Astrocyte of the spinal cord (primary cell): ENCODE data around the gene RBM12.

Experiments used
- DNase-seq: peaks from one replicate; pipeline ENCODE4 v3.0.0; 2011; ENCODE audit warnings: low read depth, low spot score
- H3K4me3 ChIP-seq: 2 replicates; pipeline ENCODE4 v1.5.1; 2011; ENCODE audit warnings: low read depth, mild to moderate bottlenecking, low read length, moderate library complexity
- in situ Hi-C: cut with HindIII; loops from 2 replicates; pipeline ENCODE4 v1.10.0; 2017; ENCODE audit warnings: low sequenced_read_pairs
- TF ChIP-seq, protein P1 (sequence below): IDR thresholded peaks from 2 replicates; pipeline ENCODE4 v1.5.1; 2012; ENCODE audit warnings: low read depth, mild to moderate bottlenecking, low read length, inconsistent platforms

Gene RBM12

GRCh38 chr20:35610833-35611427 is 53.8 kb downstream of the RBM12 start:
- TF ChIP-seq, protein P1, sequence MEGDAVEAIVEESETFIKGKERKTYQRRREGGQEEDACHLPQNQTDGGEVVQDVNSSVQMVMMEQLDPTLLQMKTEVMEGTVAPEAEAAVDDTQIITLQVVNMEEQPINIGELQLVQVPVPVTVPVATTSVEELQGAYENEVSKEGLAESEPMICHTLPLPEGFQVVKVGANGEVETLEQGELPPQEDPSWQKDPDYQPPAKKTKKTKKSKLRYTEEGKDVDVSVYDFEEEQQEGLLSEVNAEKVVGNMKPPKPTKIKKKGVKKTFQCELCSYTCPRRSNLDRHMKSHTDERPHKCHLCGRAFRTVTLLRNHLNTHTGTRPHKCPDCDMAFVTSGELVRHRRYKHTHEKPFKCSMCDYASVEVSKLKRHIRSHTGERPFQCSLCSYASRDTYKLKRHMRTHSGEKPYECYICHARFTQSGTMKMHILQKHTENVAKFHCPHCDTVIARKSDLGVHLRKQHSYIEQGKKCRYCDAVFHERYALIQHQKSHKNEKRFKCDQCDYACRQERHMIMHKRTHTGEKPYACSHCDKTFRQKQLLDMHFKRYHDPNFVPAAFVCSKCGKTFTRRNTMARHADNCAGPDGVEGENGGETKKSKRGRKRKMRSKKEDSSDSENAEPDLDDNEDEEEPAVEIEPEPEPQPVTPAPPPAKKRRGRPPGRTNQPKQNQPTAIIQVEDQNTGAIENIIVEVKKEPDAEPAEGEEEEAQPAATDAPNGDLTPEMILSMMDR, result no peak
- H3K4me3 ChIP-seq, result no peak overlapping the region
- in situ Hi-C loops, result no loop called here
- no peak for DNase-seq

DNA sequence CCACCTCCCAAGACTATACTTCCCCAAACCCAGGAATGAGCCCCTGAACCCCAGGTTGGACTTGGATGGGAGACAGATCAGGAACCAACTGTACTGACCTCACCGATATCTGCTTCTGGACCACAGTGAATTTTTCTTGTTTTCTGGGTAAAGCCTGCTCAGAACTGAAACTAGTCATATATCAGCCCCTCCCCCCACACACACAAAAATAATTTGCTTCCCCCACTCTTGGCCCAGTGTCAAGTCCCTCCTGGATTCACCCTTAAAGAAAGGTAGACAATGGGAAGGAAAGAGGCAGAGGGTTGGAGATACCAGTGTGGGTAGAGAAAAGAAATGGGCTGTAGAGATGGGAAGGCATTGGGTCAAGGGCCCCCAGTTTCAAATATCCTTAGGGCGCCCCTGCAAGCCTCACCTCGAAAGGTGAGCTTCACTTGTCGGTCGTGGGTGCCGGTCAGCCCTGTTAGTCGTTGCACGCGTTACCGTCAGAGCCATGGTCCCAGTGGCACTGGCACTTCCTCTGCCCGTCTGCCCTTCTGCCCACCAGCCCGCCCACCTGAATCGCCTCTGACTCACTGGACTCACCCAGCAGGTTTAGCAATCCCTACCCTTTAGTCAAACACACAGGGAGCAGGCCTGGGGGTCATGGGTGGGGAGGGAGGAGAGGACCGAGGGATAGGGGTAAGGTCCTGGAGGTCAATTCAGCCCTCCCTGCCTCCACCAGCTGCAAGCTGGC is 57.5 kb downstream of the RBM12 start:
- TF ChIP-seq, protein P1, result no peak
- no peak overlapping the region for H3K4me3 ChIP-seq
- no peak for DNase-seq
- in situ Hi-C loops, result no loop called here

DNA sequence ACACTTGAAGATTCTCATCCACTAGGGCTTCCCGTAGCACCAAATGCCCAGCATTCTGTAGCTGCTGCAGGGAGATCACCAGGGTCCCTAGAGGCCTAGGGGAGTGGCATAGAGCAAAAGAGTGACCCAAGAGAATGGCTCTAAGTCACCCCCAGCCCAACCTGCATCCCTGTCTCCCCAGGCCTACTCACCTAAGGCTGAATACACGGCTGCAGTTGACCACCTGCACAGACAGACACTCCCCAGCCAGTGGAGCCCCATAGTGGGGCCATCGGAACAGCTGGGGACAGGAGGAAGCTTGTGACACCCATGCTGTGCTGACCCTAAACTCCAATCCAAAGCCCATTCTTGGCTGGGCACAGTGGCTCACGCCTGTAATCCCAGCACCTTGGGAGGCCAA is 58.6 kb downstream of the RBM12 start:
- DNase-seq, result no peak
- TF ChIP-seq, protein P1, result no peak
- H3K4me3 ChIP-seq, result no peak overlapping the region
- in situ Hi-C loops, result no loop called here

- no peak for DNase-seq
- in situ Hi-C loops, result no loop called here
- TF ChIP-seq, protein P1, result peak; percentile 50
- H3K4me3 ChIP-seq, result no peak overlapping the region
These were observed 60.3 kb downstream of the RBM12 start for GRCh38 chr20:35604449-35604747.

GRCh38 chr20:35603695-35604448 is 60.8 kb downstream of the RBM12 start:
- DNase-seq, result no peak
- TF ChIP-seq, protein P1, result no peak
- in situ Hi-C loops, result no loop called here
- H3K4me3 ChIP-seq, result no peak overlapping the region

- no peak for DNase-seq
- TF ChIP-seq, protein P1, result no peak
- in situ Hi-C loops, result no loop called here
- H3K4me3 ChIP-seq, result no peak overlapping the region
These were observed 61.7 kb downstream of the RBM12 start for GRCh38 chr20:35602851-35603495.
